Type B pancreatic cell (in vitro differentiated cells): ENCODE data around the gene NIPA2. TPM values are rescaled to one million over a fixed set of nuclear protein-coding genes. Genes with fewer than 3 reads are reported as not detected.

Experiments used
- DNase-seq: peaks from one replicate; pipeline ENCODE4 v3.0.0; 2021; ENCODE audit warnings: mixed read lengths; ENCODE audit not compliant: unreplicated experiment; ENCODE audit errors: extremely low spot score
- H3K27ac Mint-ChIP-seq: 2 replicates; pipeline ENCODE4 v1.8.0; 2021; ENCODE audit warnings: mild to moderate bottlenecking, mixed read lengths
- H3K27me3 Mint-ChIP-seq: 2 replicates; pipeline ENCODE4 v1.8.0; 2021; ENCODE audit warnings: mixed read lengths
- H3K36me3 Mint-ChIP-seq: 2 replicates; pipeline ENCODE4 v1.8.0; 2021; ENCODE audit warnings: mixed read lengths
- H3K4me1 Mint-ChIP-seq: one replicate; pipeline ENCODE4 v1.8.0; 2021; ENCODE audit warnings: mixed read lengths; ENCODE audit not compliant: unreplicated experiment
- H3K4me3 Mint-ChIP-seq: 2 replicates; pipeline ENCODE4 v1.8.0; 2021; ENCODE audit warnings: mild to moderate bottlenecking, mixed read lengths
- H3K9me3 Mint-ChIP-seq: 2 replicates; pipeline ENCODE4 v1.8.0; 2021; ENCODE audit warnings: mixed read lengths
- total RNA-seq: library from RNA; stranded (reverse); gene quantifications from 2 replicates; pipeline ENCODE4 v1.2.1, GENCODE V29; 2021; ENCODE audit warnings: low replicate concordance
- TF ChIP-seq, protein P1 (sequence below): fragments of 200-600 bp; sonication (generic); conservative IDR thresholded peaks from 2 replicates; pipeline ENCODE4 v1.5.0; 2021; ENCODE audit warnings: antibody characterized with exemption, mild to moderate bottlenecking

NIPA2 gene
- total RNA-seq, 1 donor from 2014 or later = 48.7 TPM

DNA sequence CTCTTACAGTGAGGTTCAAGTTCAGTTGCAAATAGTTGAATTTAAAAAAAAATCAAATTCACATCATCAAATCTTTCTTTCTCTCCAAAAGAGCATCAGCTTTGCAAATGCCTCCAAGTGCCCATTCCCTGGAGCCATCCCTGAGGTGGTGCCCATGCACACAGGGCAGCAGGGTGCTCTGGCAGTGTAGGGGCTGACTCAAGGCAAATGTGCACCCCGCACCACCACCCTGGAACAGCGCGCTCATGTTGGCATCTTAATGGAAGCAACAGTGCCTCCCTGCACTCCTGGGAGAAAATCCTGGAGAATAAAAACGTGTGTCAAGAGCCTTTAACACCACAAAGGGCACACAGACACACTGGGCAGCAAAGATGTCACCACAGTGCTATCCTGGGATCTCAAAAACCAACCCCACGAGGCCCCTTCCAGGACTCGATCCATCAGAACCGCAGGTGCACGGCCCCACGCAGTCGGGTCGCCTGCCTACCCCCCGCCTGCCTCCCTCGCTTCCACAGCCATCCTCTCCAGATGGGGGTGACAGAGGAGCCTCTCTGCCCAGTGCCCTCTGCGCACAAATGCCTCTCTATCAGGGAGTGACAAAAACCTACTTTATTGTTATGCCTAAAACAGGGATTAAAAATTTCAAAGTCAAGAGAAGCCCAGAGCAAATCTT, 50.8 kb downstream of the NIPA2 start:
- TF ChIP-seq, protein P1, sequence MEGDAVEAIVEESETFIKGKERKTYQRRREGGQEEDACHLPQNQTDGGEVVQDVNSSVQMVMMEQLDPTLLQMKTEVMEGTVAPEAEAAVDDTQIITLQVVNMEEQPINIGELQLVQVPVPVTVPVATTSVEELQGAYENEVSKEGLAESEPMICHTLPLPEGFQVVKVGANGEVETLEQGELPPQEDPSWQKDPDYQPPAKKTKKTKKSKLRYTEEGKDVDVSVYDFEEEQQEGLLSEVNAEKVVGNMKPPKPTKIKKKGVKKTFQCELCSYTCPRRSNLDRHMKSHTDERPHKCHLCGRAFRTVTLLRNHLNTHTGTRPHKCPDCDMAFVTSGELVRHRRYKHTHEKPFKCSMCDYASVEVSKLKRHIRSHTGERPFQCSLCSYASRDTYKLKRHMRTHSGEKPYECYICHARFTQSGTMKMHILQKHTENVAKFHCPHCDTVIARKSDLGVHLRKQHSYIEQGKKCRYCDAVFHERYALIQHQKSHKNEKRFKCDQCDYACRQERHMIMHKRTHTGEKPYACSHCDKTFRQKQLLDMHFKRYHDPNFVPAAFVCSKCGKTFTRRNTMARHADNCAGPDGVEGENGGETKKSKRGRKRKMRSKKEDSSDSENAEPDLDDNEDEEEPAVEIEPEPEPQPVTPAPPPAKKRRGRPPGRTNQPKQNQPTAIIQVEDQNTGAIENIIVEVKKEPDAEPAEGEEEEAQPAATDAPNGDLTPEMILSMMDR = no peak

DNA sequence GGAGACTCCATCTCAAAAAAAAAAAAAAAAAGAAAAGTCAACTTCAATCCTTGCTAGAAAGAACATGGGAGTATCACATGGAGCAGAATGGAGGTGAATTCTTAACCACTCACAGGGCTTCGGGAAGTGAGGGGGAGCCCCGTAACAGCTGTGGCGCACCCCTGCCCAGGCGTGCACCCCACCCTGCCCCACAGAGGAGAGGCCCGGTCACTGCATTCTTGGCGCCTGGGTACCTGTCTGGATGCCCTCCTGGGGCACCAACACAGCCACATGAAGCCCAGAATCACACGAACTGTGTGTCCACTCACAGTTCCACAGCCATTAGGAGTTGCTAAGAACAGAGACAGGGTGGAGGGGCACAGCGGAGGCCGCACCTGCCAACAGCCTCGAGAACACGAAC, 51.8 kb downstream of the NIPA2 start:
- Mint-ChIP-seq H3K27me3 (no peaks in the 10 kb centered on the region), H3K27ac (no peak overlapping the region), H3K4me3 (no peak overlapping the region), H3K9me3 (no peaks in the 10 kb centered on the region), H3K4me1 (no peaks in the 10 kb centered on the region), H3K36me3 (peaks cover 26% of the 10 kb centered on the region)
- DNase-seq = no peak
- TF ChIP-seq, protein P1 = no peak

More for the DNA sequence above, 50.8 kb downstream of the NIPA2 start:
- Mint-ChIP-seq H3K27ac (no peak overlapping the region), H3K4me1 (no peaks in the 10 kb centered on the region), H3K36me3 (peaks cover 26% of the 10 kb centered on the region), H3K9me3 (no peaks in the 10 kb centered on the region), H3K4me3 (no peak overlapping the region), H3K27me3 (no peaks in the 10 kb centered on the region)
- DNase-seq = no peak

DNA sequence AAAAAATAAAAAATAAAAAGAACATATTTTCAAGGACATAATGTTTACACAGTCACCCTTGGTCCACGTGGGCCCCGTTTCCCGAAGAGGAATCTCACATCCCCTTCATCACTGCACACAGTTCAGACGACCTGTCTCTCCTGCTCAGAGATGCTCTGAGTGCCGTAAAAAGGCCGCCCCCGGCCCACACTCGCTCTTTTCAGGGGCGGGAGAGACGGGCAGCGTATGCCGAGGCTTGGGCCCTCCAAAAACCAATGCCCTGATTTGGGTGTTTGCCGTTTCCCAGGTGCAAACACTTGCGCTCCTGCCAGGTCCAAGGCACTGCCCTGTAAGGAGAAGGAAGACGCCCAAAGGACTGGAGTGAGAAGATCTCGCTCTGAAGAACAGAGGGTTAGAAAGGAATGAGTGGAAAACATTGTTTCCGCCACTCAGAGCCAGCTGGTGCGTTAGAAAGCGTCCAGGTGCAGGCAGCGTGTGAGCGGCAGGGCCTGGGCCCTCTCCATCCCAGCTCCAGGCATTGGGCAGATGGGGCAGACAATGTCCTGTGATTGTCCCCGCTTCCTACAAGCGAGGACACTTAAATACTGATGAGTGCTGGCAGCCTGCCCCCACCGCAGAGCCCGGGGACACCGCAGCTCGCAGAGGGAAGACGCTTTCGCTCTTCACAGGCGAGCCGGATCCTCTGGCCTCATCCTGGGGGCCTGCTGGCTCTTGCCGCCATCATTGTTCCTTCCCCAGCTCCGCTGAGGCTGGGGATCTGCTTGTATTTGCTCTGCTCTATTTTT, 53.2 kb downstream of the NIPA2 start:
- H3K9me3 Mint-ChIP-seq = no peaks in the 10 kb centered on the region
- H3K4me1 Mint-ChIP-seq = no peaks in the 10 kb centered on the region
- H3K27me3 Mint-ChIP-seq = no peaks in the 10 kb centered on the region
- no peak overlapping the region for H3K27ac Mint-ChIP-seq
- peaks cover 23% of the 10 kb centered on the region for H3K36me3 Mint-ChIP-seq
- no peak overlapping the region for H3K4me3 Mint-ChIP-seq
- DNase-seq = no peak
- TF ChIP-seq, protein P1 = no peak

DNA sequence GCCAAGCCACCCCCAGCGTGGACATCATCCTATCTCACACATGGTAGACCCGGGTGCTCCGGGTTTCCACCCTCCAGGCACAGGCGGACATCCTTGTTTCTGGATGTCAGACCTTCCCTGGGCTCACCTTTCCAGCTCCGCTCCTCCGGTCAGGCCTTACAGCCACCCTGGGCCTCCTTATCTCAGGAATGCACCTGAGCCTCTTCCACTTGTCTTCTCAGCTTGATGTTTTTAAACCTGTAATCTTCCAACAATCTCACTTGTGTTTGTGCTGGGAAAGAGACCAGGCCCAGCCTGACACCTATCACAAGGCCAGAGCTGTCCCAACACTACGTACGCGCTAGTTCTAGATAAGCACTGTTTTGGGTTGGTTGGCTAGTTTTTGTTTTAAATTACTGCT, 53.9 kb downstream of the NIPA2 start:
- TF ChIP-seq, protein P1 = no peak
- DNase-seq = no peak
- peak overlapping the region; percentile 46 for H3K27ac Mint-ChIP-seq
- peaks cover 23% of the 10 kb centered on the region for H3K36me3 Mint-ChIP-seq
- no peaks in the 10 kb centered on the region for H3K9me3 Mint-ChIP-seq
- H3K27me3 Mint-ChIP-seq = no peaks in the 10 kb centered on the region
- no peaks in the 10 kb centered on the region for H3K4me1 Mint-ChIP-seq
- H3K4me3 Mint-ChIP-seq = no peak overlapping the region

DNA sequence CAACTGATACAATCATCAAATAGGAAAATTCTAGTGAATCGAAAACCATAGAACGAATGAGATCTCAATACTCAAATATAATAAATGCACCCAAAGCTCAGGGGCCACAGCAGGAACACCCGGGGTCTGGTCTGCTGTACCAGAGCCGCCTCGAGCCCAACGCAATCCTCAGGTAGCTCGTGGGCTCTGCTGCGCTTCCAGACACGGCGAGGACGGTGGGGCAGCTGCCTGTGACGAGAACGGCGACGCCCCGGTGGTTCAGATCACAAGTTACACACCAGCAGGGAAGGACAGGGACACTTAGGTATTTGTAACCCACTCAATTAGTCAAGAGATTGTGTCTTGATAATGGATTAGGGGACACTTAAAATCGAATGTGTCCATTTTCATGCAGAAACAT, 54.6 kb downstream of the NIPA2 start:
- H3K36me3 Mint-ChIP-seq = peaks cover 19% of the 10 kb centered on the region
- no peaks in the 10 kb centered on the region for H3K4me1 Mint-ChIP-seq
- H3K27ac Mint-ChIP-seq = peak overlapping the region; percentile 46
- H3K27me3 Mint-ChIP-seq = no peaks in the 10 kb centered on the region
- H3K9me3 Mint-ChIP-seq = no peaks in the 10 kb centered on the region
- DNase-seq = no peak
- no peak overlapping the region for H3K4me3 Mint-ChIP-seq
- TF ChIP-seq, protein P1 = no peak
